Measurements from ENCODE around the gene GIGYF2. TPM values are rescaled to one million over a fixed set of nuclear protein-coding genes. Genes with fewer than 3 reads are reported as not detected.

GIGYF2 gene
- total RNA-seq, 1 experiment from 2014 or later = 68.3 TPM

DNA sequence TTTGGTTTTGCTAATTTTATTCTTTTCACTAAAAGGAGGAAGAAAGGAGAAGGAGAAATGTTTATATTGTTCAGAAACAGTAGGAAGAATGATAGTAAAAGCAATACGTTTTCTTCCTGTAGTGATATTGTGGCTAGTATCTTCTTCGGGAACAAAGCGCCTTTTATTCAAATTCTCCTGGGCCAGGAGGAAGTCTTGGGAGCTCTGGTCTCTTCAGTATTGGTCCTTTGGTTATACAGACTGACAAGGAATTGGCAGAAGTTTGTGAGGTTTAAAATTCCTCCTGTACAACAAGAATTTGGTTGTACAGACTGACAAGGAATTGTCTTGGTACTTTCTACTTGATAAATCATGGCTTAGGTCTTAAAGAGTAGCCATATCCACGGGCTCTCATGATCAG, 9.9 kb downstream of the GIGYF2 start:
- in situ Hi-C loops (cut with HindIII; ENCODE audit: low pct_unique_long_range_greater_than_20kb, low sequenced_read_pairs) (no loop called here), intact Hi-C loops (cut with micrococcal nuclease; ENCODE audit: unreplicated experiment) (no loop called here)
- no peak for ATAC-seq
- Histone ChIP-seq H3K36me3 (ENCODE audit: control insufficient read depth, insufficient read depth, low read length) (0 out of 2 replicates have a peak, but pooled peaks cover 3% of the 10 kb centered on the region), H3K4me3 (ENCODE audit: low read depth in 2 of 2, low read length in 2 of 2) (no peak overlapping the region), H3K27me3 (ENCODE audit: control insufficient read depth, insufficient read depth, low read length) (no peaks in the 10 kb centered on the region), H3K9me3 (ENCODE audit: control insufficient read depth, insufficient read depth, low read depth, low read length) (no peaks in the 10 kb centered on the region), H3K27ac (ENCODE audit: low read length) (no peak overlapping the region), H3K4me1 (ENCODE audit: control insufficient read depth, insufficient read depth, low read length) (no peaks in the 10 kb centered on the region)
- CTCF ChIA-PET = no interaction called here
- DNase-seq (ENCODE audit: low read depth, low spot score) = no peak
- BruUV-seq (replicated peaks) = no TSS peak
- TF ChIP-seq, protein P1, sequence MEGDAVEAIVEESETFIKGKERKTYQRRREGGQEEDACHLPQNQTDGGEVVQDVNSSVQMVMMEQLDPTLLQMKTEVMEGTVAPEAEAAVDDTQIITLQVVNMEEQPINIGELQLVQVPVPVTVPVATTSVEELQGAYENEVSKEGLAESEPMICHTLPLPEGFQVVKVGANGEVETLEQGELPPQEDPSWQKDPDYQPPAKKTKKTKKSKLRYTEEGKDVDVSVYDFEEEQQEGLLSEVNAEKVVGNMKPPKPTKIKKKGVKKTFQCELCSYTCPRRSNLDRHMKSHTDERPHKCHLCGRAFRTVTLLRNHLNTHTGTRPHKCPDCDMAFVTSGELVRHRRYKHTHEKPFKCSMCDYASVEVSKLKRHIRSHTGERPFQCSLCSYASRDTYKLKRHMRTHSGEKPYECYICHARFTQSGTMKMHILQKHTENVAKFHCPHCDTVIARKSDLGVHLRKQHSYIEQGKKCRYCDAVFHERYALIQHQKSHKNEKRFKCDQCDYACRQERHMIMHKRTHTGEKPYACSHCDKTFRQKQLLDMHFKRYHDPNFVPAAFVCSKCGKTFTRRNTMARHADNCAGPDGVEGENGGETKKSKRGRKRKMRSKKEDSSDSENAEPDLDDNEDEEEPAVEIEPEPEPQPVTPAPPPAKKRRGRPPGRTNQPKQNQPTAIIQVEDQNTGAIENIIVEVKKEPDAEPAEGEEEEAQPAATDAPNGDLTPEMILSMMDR (IDR thresholded peaks at IDR 0.05) = no peak
- TF ChIP-seq POLR2AphosphoS5 (IDR thresholded peaks at IDR 0.05; ENCODE audit: low read depth, low read length) (no peak), SIN3A (IDR thresholded peaks at IDR 0.05; ENCODE audit: borderline replicate concordance, insufficient read depth, low read depth, low read length) (no peak), TCF7L2 (IDR thresholded peaks at IDR 0.05; ENCODE audit: low read depth, low read length) (no peak)
- TF ChIP-seq, protein P2, sequence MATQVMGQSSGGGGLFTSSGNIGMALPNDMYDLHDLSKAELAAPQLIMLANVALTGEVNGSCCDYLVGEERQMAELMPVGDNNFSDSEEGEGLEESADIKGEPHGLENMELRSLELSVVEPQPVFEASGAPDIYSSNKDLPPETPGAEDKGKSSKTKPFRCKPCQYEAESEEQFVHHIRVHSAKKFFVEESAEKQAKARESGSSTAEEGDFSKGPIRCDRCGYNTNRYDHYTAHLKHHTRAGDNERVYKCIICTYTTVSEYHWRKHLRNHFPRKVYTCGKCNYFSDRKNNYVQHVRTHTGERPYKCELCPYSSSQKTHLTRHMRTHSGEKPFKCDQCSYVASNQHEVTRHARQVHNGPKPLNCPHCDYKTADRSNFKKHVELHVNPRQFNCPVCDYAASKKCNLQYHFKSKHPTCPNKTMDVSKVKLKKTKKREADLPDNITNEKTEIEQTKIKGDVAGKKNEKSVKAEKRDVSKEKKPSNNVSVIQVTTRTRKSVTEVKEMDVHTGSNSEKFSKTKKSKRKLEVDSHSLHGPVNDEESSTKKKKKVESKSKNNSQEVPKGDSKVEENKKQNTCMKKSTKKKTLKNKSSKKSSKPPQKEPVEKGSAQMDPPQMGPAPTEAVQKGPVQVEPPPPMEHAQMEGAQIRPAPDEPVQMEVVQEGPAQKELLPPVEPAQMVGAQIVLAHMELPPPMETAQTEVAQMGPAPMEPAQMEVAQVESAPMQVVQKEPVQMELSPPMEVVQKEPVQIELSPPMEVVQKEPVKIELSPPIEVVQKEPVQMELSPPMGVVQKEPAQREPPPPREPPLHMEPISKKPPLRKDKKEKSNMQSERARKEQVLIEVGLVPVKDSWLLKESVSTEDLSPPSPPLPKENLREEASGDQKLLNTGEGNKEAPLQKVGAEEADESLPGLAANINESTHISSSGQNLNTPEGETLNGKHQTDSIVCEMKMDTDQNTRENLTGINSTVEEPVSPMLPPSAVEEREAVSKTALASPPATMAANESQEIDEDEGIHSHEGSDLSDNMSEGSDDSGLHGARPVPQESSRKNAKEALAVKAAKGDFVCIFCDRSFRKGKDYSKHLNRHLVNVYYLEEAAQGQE (IDR thresholded peaks at IDR 0.05; ENCODE audit: insufficient read depth in 1 of 2, low read depth in 2 of 2, low read length in 1 of 2) = no peak
- POLR2A ChIA-PET = no interaction called here

DNA sequence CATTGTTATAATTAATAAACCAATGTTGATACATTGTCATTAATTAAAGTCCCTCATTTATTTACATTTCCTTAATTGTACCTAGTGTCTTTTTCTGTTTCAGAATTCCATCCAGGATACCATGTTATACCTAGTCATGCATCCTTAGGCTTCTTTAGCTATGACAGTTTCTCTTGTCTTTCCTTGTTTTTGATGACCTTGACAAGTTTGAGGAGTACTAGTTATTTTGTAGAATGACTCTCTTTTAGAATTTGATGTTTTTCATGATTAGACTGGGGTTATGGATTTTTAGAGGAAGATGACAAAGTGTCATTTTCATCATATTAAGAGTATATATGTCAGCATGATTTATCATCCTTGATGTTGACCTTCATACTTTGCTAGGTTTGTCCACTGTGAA, 16.4 kb downstream of the GIGYF2 start:
- Histone ChIP-seq H3K27ac (ENCODE audit: low read length) (no peak overlapping the region), H3K4me1 (ENCODE audit: control insufficient read depth, insufficient read depth, low read length) (peaks cover 4% of the 10 kb centered on the region; the same call in 1 of the 2 replicates), H3K27me3 (ENCODE audit: control insufficient read depth, insufficient read depth, low read length) (no peaks in the 10 kb centered on the region), H3K9me3 (ENCODE audit: control insufficient read depth, insufficient read depth, low read depth, low read length) (no peaks in the 10 kb centered on the region), H3K36me3 (ENCODE audit: control insufficient read depth, insufficient read depth, low read length) (0 out of 2 replicates have a peak, but pooled peaks cover 2% of the 10 kb centered on the region), H3K4me3 (ENCODE audit: low read depth in 2 of 2, low read length in 2 of 2) (no peak overlapping the region)
- BruUV-seq (replicated peaks) = no TSS peak
- DNase-seq (ENCODE audit: low read depth, low spot score) (no peak), ATAC-seq (no peak)
- ChIA-PET CTCF (no interaction called here), POLR2A (no interaction called here)
- intact Hi-C loops (cut with micrococcal nuclease; ENCODE audit: unreplicated experiment) (no loop called here), in situ Hi-C loops (cut with HindIII; ENCODE audit: low pct_unique_long_range_greater_than_20kb, low sequenced_read_pairs) (no loop called here)
- TF ChIP-seq TCF7L2 (IDR thresholded peaks at IDR 0.05; ENCODE audit: low read depth, low read length) (no peak), SIN3A (IDR thresholded peaks at IDR 0.05; ENCODE audit: borderline replicate concordance, insufficient read depth, low read depth, low read length) (no peak), POLR2AphosphoS5 (IDR thresholded peaks at IDR 0.05; ENCODE audit: low read depth, low read length) (no peak)
- TF ChIP-seq, protein P2 (IDR thresholded peaks at IDR 0.05; ENCODE audit: insufficient read depth in 1 of 2, low read depth in 2 of 2, low read length in 1 of 2) = no peak
- TF ChIP-seq, protein P1 (IDR thresholded peaks at IDR 0.05) = no peak
